Measurements from ENCODE around the gene ATP2A3.
A peak's percentile ranks its signal among the peaks of the same experiment; 100 is the strongest.

The ATP2A3 gene

DNA sequence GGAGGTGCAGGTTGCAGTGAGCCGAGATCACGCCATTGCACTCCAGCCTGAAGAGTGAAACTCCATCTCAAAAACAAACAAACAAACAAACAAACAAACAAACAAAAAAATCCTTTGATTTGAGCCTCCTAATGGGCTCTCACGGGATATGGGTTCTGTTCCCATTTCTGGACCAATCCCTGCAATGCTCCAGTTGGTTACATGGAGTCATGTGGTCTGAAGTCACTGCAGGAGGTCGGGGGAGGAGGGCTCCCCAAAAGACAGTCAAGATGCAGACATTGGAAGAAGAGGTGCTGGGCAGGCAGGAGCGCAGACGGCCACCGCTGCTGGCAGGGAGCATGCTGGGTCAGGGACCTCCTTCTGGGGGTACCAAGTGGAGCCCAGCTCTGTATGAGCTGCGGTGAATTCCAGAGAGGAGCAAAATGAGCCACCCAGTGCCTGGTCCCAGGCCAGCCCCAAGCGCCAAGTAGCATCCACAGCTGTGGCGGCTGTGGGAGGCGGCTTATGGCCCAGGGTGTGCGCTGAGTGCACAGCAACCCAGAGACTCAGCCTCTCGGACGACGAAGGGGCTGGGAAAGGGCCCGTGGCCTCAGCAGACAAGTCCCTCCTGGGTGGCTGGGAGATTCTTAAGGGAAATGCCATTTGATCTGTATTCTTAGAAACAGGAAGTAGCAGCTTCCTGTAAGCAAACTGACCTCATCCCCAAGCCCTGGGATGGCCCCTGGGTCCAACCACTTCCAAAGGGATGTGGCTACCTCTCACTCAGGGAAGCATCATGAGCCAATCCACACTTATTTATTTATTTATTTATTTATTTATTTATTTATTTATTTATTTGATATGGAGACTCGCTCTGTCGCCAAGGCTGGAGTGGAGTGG lies 19.6 kb upstream of the ATP2A3 start:
- TF ChIP-seq CTCF (IDR thresholded peaks at IDR 0.05; ENCODE audit: low read depth, low read length), result no peak
- no peak overlapping the region for H3K4me3 ChIP-seq (replicated peaks in 1 of 2; ENCODE audit: low read depth in 2 of 2, low read length in 2 of 2)
- DNase-seq (ENCODE audit: low read depth in 2 of 2), result peak; percentile 85 to 87

DNA sequence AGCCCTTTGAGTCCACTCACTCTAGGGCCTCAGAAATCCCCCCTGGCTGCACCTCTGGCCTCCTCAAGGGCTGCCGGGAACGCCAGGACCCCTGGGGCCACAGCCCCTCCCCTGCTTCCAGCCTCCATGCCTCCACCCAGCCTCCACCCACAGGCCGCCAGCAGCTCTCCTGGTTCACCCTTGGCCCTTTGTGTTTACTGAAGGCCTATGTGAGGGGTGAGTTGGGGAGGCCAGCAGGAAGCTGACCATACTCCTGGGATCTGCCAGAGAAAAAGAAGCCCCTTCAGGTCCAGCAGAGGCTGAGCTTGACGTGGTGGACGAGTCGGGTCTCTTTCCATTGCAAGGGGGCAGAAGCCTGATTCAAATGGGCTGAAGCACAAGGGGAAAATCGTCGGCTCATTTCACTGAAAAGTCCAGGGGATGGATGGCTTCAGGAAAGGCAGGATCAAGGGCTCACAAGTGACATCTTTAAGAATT lies 18.3 kb upstream of the ATP2A3 start:
- no peak for TF ChIP-seq CTCF (IDR thresholded peaks at IDR 0.05; ENCODE audit: low read depth, low read length)
- no peak overlapping the region for H3K4me3 ChIP-seq (replicated peaks in 1 of 2; ENCODE audit: low read depth in 2 of 2, low read length in 2 of 2)
- DNase-seq (ENCODE audit: low read depth in 2 of 2), result no peak

DNA sequence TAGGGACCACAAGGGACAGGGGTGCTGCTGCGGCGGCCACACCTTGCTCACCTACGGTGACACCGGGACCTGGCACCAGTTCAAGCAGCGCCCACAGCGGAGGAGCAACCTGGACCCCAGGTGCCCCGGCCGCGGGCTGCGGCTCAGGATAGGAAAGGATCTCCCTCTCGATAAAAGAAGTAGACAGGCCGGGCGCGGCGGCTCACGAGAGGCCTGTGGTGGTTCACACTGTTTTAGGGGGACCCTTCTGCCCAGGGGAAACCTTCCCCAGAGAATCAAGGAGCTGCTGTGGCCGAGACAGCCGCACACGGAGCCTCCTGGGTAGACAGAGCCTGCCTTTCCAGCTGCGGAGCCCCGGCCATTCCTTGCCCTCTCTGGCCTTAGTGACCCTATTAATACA lies 17.9 kb upstream of the ATP2A3 start:
- no peak for TF ChIP-seq CTCF (IDR thresholded peaks at IDR 0.05; ENCODE audit: low read depth, low read length)
- no peak for DNase-seq (ENCODE audit: low read depth in 2 of 2)

GRCh38 chr17:3981455-3981854 lies 17.2 kb upstream of the ATP2A3 start:
- H3K4me3 ChIP-seq (replicated peaks in 1 of 2; ENCODE audit: low read depth in 2 of 2, low read length in 2 of 2), result no peak overlapping the region
- TF ChIP-seq CTCF (IDR thresholded peaks at IDR 0.05; ENCODE audit: low read depth, low read length), result no peak
- DNase-seq (ENCODE audit: low read depth in 2 of 2), result no peak

More for the DNA sequence above, 17.9 kb upstream of the ATP2A3 start:
- H3K4me3 ChIP-seq (replicated peaks in 1 of 2; ENCODE audit: low read depth in 2 of 2, low read length in 2 of 2), result no peak overlapping the region

GRCh38 chr17:3980381-3981014 lies 16.3 kb upstream of the ATP2A3 start:
- no peak for TF ChIP-seq CTCF (IDR thresholded peaks at IDR 0.05; ENCODE audit: low read depth, low read length)
- no peak overlapping the region for H3K4me3 ChIP-seq (replicated peaks in 1 of 2; ENCODE audit: low read depth in 2 of 2, low read length in 2 of 2)
- no peak for DNase-seq (ENCODE audit: low read depth in 2 of 2)

DNA sequence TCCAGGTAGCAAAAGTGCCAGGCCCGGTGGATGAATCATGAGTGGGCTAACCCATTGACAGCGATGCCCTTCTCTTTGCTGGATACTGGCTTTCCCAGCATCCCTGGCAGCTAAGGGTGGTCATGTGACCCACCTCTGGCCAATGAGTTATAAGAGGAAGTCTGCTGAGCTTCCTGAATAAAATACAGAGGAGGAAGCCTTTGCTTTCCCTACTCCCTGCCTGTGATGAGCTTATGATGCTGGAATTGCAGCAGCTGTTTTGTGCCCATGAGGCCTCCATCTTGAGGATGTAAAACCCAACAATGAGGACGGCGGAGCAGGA lies 15.0 kb upstream of the ATP2A3 start:
- DNase-seq (ENCODE audit: low read depth in 2 of 2), result no peak
- TF ChIP-seq CTCF (IDR thresholded peaks at IDR 0.05; ENCODE audit: low read depth, low read length), result no peak
- H3K4me3 ChIP-seq (replicated peaks in 1 of 2; ENCODE audit: low read depth in 2 of 2, low read length in 2 of 2), result no peak overlapping the region
